ENCODE results near the gene ARPC5. TPM values are rescaled to one million over a fixed set of nuclear protein-coding genes. Genes with fewer than 3 reads are reported as not detected.

Gene ARPC5
- total and polyA plus RNA-seq, 8 donors, result 17.5 to 68.0 (median 32.3) TPM

GRCh38 chr1:183634429-183635065 is 1.0 kb downstream of the ARPC5 start:
- H3K36me3 ChIP-seq, result no peaks in the 10 kb centered on the region
- TF ChIP-seq CTCF (IDR thresholded peaks at IDR 0.05), result no peak
- H3K4me1 ChIP-seq, result peaks cover 9 to 33% (median 16%) of the 10 kb centered on the region in 3 donors
- H3K9me3 ChIP-seq, result no peaks in the 10 kb centered on the region
- FAIRE-seq (no peak), DNase-seq (no peak), ATAC-seq (no peak)
- peak overlapping the region; percentile 75 to 83 (median 80) for H3K4me3 ChIP-seq
- 2% methylated on average over 10 of the region's 10 CpGs for WGBS, 2 donors
- intact Hi-C loops (cut with DNase I), result no loop called here
- peak overlapping the region; percentile 69 to 91 (median 82) for H3K27ac ChIP-seq
- no peaks in the 10 kb centered on the region for H3K27me3 ChIP-seq

DNA sequence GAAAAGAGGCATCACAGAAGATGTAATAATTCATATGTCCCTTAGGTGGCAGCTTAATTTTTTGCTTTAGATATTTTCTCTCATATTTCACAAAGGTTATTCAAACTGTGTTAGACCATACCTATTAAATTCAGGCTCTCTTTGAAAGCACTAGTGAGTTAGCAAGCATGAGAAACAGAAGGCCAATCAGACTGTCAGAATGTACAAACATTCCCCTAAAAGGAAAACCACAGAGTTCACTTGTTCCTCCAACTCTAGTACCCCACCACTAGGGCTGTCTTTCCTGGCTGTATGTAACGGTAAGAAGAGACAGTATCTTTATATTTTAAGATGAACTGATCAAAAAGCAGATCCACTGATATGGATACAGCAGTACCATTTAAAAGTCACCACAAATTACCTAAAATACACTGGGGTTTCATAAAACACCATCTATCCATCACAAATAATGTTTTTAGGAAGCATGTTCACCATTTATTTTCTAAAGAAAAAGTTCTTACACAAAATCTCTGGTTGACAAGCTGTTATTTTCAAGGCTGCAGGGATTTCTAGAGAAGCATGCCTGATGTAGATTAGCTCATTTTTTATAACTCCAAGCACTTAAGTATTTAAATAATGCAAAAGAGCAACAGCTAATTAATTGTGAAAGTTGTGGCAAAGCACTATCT is 1.8 kb downstream of the ARPC5 start:
- FAIRE-seq (peak; percentile 17), DNase-seq (no peak), ATAC-seq (peak in 1 of 4 donors; percentile 4)
- peaks cover 0 to 5% (median 4%) of the 10 kb centered on the region in 3 donors for H3K36me3 ChIP-seq
- no peaks in the 10 kb centered on the region for H3K27me3 ChIP-seq
- H3K4me3 ChIP-seq, result peak overlapping the region in 2 of 4 donors; percentile 79 to 82
- WGBS, 2 donors, result 0% methylated on average over 1 of the region's 1 CpG
- H3K9me3 ChIP-seq, result no peaks in the 10 kb centered on the region
- H3K4me1 ChIP-seq, result peaks cover 9 to 33% (median 16%) of the 10 kb centered on the region in 3 donors
- peak in 2 of 4 donors; percentile 36 to 45 for TF ChIP-seq CTCF (IDR thresholded peaks at IDR 0.05)
- H3K27ac ChIP-seq, result peak overlapping the region in 2 of 4 donors; percentile 89 to 91
- intact Hi-C loops (cut with DNase I), result no loop called here

GRCh38 chr1:183632964-183633363 is 2.6 kb downstream of the ARPC5 start:
- no peak for TF ChIP-seq CTCF (IDR thresholded peaks at IDR 0.05)
- Histone ChIP-seq H3K9me3 (no peaks in the 10 kb centered on the region), H3K36me3 (peaks cover 0 to 9% (median 5%) of the 10 kb centered on the region in 3 donors), H3K27me3 (no peaks in the 10 kb centered on the region), H3K4me3 (peak overlapping the region in 2 of 4 donors; percentile 79 to 82), H3K27ac (peak overlapping the region in 1 of 4 donors; percentile 89), H3K4me1 (peaks cover 9 to 35% (median 16%) of the 10 kb centered on the region in 3 donors)
- DNase-seq (no peak), ATAC-seq (no peak), FAIRE-seq (no peak)
- WGBS, 2 donors, result 7 to 9% methylated on average over 1 of the region's 1 CpG
- intact Hi-C loops (cut with DNase I), result no loop called here

GRCh38 chr1:183632114-183632513 is 3.5 kb downstream of the ARPC5 start:
- intact Hi-C loops (cut with DNase I), result no loop called here
- no peak overlapping the region for H3K27ac ChIP-seq
- ATAC-seq (no peak), DNase-seq (no peak), FAIRE-seq (no peak)
- peaks cover 0 to 9% (median 5%) of the 10 kb centered on the region in 3 donors for H3K36me3 ChIP-seq
- no peaks in the 10 kb centered on the region for H3K9me3 ChIP-seq
- TF ChIP-seq CTCF (IDR thresholded peaks at IDR 0.05), result no peak
- H3K27me3 ChIP-seq, result no peaks in the 10 kb centered on the region
- peaks cover 9 to 38% (median 16%) of the 10 kb centered on the region in 3 donors for H3K4me1 ChIP-seq
- WGBS, 2 donors, result 45 to 52% methylated on average over 2 of the region's 2 CpGs
- peak overlapping the region in 2 of 4 donors; percentile 79 to 82 for H3K4me3 ChIP-seq

Measured in pancreas (tissue), 10 donors.